ENCODE results near the gene SLC25A27.

SLC25A27 gene

GRCh38 chr6:46715141-46715540, 62.4 kb downstream of the SLC25A27 start:
- TF ChIP-seq CTCF (IDR thresholded peaks at IDR 0.05; ENCODE audit: control extremely low read depth, extremely low read depth, low read depth, missing control alignments) = no peak
- no peak for DNase-seq (ENCODE audit: extremely low spot score)
- ChIA-PET POLR2A (interaction anchor here (0.6 kb wide), 1 partner anchor 1033 kb away, joined by 3 read pairs; no protein-coding TSS in a partner anchor), CTCF (no interaction called here)

DNA sequence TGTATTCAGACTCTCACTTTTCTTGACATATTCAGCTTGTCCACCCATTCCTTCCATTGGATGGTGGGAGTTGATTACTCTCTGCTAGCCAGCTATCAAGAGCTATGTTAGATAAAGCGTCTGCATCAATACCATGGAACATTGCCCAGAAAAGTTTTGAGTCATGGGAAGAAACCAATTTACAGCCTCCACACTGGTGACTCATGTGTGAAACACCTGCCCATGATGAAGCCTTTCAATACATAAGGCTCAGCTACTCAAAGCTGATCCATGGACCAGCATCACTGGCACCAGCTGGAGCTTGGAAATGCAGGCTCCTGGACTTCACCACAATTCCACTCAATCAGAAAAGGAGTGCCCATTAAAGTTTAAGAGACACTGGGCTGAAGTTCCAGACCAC, 66.3 kb downstream of the SLC25A27 start:
- ChIA-PET POLR2A (no interaction called here), CTCF (no interaction called here)
- no peak for TF ChIP-seq CTCF (IDR thresholded peaks at IDR 0.05; ENCODE audit: control extremely low read depth, extremely low read depth, low read depth, missing control alignments)
- DNase-seq (ENCODE audit: extremely low spot score) = no peak

- ChIA-PET POLR2A (no interaction called here), CTCF (no interaction called here)
- TF ChIP-seq CTCF (IDR thresholded peaks at IDR 0.05; ENCODE audit: control extremely low read depth, extremely low read depth, low read depth, missing control alignments) = no peak
- DNase-seq (ENCODE audit: extremely low spot score) = no peak
Measured at GRCh38 chr6:46720401-46720800, 67.6 kb downstream of the SLC25A27 start.

All from GM10248 (cell line).